Measurements from ENCODE around the gene BAIAP3.

The BAIAP3 gene

GRCh38 chr16:1348441-1348840 lies 15.0 kb downstream of the BAIAP3 start:
- no peak for DNase-seq (ENCODE audit: low read depth)

GRCh38 chr16:1348926-1349325 lies 15.5 kb downstream of the BAIAP3 start:
- no peak for DNase-seq (ENCODE audit: low read depth)

GRCh38 chr16:1349351-1349750 lies 15.9 kb downstream of the BAIAP3 start:
- no peak for DNase-seq (ENCODE audit: low read depth)

- DNase-seq (ENCODE audit: low read depth) = no peak
Observed at GRCh38 chr16:1349951-1350350, 16.5 kb downstream of the BAIAP3 start.

GRCh38 chr16:1350691-1351090 lies 17.2 kb downstream of the BAIAP3 start:
- no peak for DNase-seq (ENCODE audit: low read depth)

GRCh38 chr16:1351215-1351581 lies 17.8 kb downstream of the BAIAP3 start:
- DNase-seq (ENCODE audit: low read depth) = no peak

GRCh38 chr16:1351582-1352362 lies 18.3 kb downstream of the BAIAP3 start, which contains the start of the genes GNPTG and TSR3:
GNPTG (plus strand) TSS chr16:1351931; CDS start chr16:1351966, 35 bp downstream.
TSR3 (minus strand) TSS chr16:1351878; CDS start chr16:1351804, 74 bp downstream.
- DNase-seq (ENCODE audit: low read depth) = peak; percentile 76

- no peak for DNase-seq (ENCODE audit: low read depth)
Observed at GRCh38 chr16:1354815-1355540, 21.5 kb downstream of the BAIAP3 start.

- DNase-seq (ENCODE audit: low read depth) = no peak
Observed at GRCh38 chr16:1355591-1355990, 22.1 kb downstream of the BAIAP3 start.

- DNase-seq (ENCODE audit: low read depth) = no peak
Observed at GRCh38 chr16:1356061-1356900, 22.8 kb downstream of the BAIAP3 start.

- no peak for DNase-seq (ENCODE audit: low read depth)
Observed at GRCh38 chr16:1357906-1358566, 24.6 kb downstream of the BAIAP3 start.

- no peak for DNase-seq (ENCODE audit: low read depth)
Observed at GRCh38 chr16:1361685-1362360, 28.4 kb downstream of the BAIAP3 start.

GRCh38 chr16:1362807-1363206 lies 29.4 kb downstream of the BAIAP3 start:
- no peak for DNase-seq (ENCODE audit: low read depth)

- peak; percentile 50 for DNase-seq (ENCODE audit: low read depth)
Observed at GRCh38 chr16:1363501-1364041, 30.1 kb downstream of the BAIAP3 start.

GRCh38 chr16:1364510-1364909 lies 31.1 kb downstream of the BAIAP3 start:
- no peak for DNase-seq (ENCODE audit: low read depth)

GRCh38 chr16:1366060-1366711 lies 32.7 kb downstream of the BAIAP3 start:
- DNase-seq (ENCODE audit: low read depth) = no peak

GRCh38 chr16:1366712-1367299 lies 33.4 kb downstream of the BAIAP3 start:
- no peak for DNase-seq (ENCODE audit: low read depth)

- no peak for DNase-seq (ENCODE audit: low read depth)
Observed at GRCh38 chr16:1367486-1368174, 34.2 kb downstream of the BAIAP3 start.
